Measurements from ENCODE around the gene GOLGA6L7.
"Not testable (repeated sequence)": the region's sequence is repeated elsewhere in the genome, so short reads cannot be mapped to it uniquely, and the experiment has no call there.

Gene GOLGA6L7

GRCh38 chr15:28840285-28840684, 8.2 kb downstream of the GOLGA6L7 start:
- not testable (repeated sequence) for DNase-seq

GRCh38 chr15:28834957-28835585, 13.4 kb downstream of the GOLGA6L7 start:
- not testable (repeated sequence) for DNase-seq

GRCh38 chr15:28831897-28832587, 16.4 kb downstream of the GOLGA6L7 start:
- DNase-seq: peak; percentile 57

DNA sequence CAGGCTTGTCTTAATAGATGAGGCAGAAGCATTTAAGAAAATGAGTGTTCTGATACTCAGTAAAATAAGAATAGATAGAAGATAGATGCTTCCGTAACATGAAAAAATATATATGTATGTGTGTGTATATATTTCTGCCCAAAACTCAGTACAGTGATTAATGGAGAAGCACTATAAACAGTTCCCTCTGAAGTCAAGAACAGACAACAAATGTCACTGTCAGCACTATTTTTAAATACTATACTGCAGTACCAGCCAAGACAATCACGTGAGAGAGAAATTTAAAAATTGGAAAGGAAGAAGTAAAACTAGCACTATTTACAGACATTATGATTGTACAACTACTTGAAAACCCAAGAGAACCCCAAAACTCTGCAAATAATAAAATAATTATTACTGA, 27.0 kb downstream of the GOLGA6L7 start:
- DNase-seq: not testable (repeated sequence)

GRCh38 chr15:28819930-28820295, 28.5 kb downstream of the GOLGA6L7 start:
- not testable (repeated sequence) for DNase-seq

- DNase-seq: not testable (repeated sequence)
These were observed 29.2 kb downstream of the GOLGA6L7 start for GRCh38 chr15:28819019-28819929.

GRCh38 chr15:28818168-28818567, 30.3 kb downstream of the GOLGA6L7 start:
- DNase-seq: not testable (repeated sequence)

DNA sequence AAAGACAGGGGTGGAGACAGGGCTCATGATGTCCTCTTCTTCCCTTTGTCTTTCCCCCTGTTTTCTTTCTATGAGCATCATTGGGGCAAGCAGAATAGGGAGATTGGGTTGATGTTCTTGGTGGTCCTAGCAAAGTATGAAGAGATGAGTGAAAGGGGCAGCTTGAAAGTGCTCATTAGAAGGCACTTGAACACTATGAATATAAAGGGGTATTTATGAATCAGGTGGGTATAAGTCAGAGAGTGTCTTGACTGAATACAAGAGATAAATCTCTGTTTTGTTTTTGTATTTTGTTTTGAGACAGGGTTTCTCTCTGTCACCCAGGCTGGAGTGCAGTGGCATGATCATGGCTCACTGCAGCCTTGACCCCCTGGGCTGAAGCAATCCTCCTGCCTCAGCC, 34.4 kb downstream of the GOLGA6L7 start:
- not testable (repeated sequence) for DNase-seq

DNA sequence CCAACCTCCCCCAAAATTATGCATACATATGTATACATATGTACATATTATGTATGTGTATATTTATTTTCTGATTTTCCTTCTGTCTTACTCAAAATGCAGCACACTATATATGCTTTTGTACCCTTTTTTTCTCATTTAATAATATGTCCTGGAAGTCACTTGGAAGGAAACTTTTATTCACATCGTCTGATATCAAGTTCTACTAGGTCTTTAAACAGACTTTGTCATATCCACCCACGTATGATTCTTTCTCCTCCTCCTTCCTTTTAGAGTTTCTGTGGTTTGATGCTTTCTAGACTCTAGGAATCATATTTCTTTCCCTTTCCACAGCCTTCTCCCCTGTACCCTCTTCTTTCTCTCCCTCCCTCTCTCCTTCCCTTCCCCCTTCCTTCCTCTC, 35.1 kb downstream of the GOLGA6L7 start:
- not testable (repeated sequence) for DNase-seq

- DNase-seq: not testable (repeated sequence)
These were observed 36.4 kb downstream of the GOLGA6L7 start for GRCh38 chr15:28811852-28812550.

- not testable (repeated sequence) for DNase-seq
These were observed 38.0 kb downstream of the GOLGA6L7 start for GRCh38 chr15:28810444-28810843.

DNA sequence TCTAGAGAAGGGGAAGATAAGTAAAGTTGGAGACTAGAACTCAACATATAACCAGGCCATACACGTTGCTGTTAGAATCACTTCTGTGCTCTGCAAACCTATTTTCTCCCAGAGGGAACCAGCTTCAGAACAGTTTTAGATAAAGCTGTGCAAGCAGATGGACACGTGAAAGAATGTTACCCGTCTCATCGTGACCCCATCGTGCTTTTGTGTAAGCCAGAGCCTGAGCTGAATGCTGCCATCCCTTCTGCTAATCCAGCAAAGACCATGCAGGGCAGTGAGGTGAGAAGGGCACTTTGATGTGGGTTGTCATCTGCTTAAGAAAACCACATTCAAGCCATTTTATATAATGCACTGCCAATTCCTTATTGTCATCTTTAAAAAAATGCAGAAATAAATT, 40.3 kb downstream of the GOLGA6L7 start:
- DNase-seq: not testable (repeated sequence)

DNA sequence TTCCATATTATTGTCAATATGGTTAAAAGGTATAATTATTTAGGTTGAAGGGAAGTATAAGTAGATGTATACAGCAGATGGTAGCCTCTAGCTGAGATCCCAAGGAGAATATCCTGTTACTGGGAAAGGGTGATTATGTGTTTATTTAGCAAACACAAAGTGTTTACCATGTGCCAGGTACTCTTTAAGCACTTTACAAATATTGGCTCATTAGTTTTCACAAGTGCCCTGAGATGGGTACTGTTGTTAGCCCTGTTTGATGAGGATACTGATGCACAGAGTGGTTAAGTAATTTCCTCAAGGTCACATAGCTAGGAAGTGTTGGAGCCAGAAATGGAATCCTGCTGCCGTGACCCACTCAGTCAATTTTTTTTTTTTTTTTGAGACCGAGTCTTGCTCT, 48.1 kb downstream of the GOLGA6L7 start:
- not testable (repeated sequence) for DNase-seq

- DNase-seq: not testable (repeated sequence)
These were observed 50.2 kb downstream of the GOLGA6L7 start for GRCh38 chr15:28798234-28798633.

DNA sequence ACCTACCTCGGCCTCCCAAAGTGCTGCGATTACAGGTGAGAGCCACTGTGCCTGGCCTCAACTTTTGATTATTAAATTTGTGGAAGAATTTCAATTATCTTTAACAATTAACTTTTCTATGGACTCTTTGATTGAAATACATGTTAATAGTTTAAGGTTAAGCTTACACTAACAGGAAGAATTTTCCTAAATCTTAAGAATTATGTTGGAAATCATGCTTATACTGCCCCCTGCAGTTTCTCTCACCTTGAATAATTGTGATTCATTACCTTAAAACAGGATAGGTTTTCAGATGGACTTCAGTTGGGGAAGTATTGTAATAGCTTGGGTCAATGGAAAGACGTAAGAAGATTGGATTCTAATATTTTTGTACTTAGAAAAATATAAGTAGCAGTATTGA, 54.2 kb downstream of the GOLGA6L7 start:
- DNase-seq: not testable (repeated sequence)

All from effector CD4-positive, alpha-beta T cell (primary cell).